ENCODE results near the gene ALS2. TPM values are rescaled to one million over a fixed set of nuclear protein-coding genes. Genes with fewer than 3 reads are reported as not detected.
A peak's percentile ranks its signal among the peaks of the same experiment; 100 is the strongest.
"Not testable (repeated sequence)": the region's sequence is repeated elsewhere in the genome, so short reads cannot be mapped to it uniquely, and the experiment has no call there.

ALS2 gene
- total RNA-seq, 1 experiment from 2014 or later = 18.4 TPM

GRCh38 chr2:201773990-201774389, 6.7 kb downstream of the ALS2 start:
- in situ Hi-C loops (cut with HindIII; ENCODE audit: low pct_unique_long_range_greater_than_20kb, low sequenced_read_pairs) = no loop called here
- no peak for DNase-seq (ENCODE audit: low read depth, low spot score)

GRCh38 chr2:201769666-201770373, 10.9 kb downstream of the ALS2 start:
- no peak for DNase-seq (ENCODE audit: low read depth, low spot score)
- in situ Hi-C loops (cut with HindIII; ENCODE audit: low pct_unique_long_range_greater_than_20kb, low sequenced_read_pairs) = no loop called here

GRCh38 chr2:201768918-201769317, 11.8 kb downstream of the ALS2 start:
- DNase-seq (ENCODE audit: low read depth, low spot score) = no peak
- in situ Hi-C loops (cut with HindIII; ENCODE audit: low pct_unique_long_range_greater_than_20kb, low sequenced_read_pairs) = no loop called here

- in situ Hi-C loops (cut with HindIII; ENCODE audit: low pct_unique_long_range_greater_than_20kb, low sequenced_read_pairs) = no loop called here
These were observed 14.9 kb downstream of the ALS2 start for GRCh38 chr2:201765799-201766198.

GRCh38 chr2:201764469-201764868, 16.3 kb downstream of the ALS2 start:
- in situ Hi-C loops (cut with HindIII; ENCODE audit: low pct_unique_long_range_greater_than_20kb, low sequenced_read_pairs); DNase-seq (ENCODE audit: low read depth, low spot score): not testable (repeated sequence)

More at GRCh38 chr2:201765799-201766198, 14.9 kb downstream of the ALS2 start:
- DNase-seq (ENCODE audit: low read depth, low spot score) = no peak

GRCh38 chr2:201761101-201761500, 19.6 kb downstream of the ALS2 start:
- DNase-seq (ENCODE audit: low read depth, low spot score) = no peak
- in situ Hi-C loops (cut with HindIII; ENCODE audit: low pct_unique_long_range_greater_than_20kb, low sequenced_read_pairs) = no loop called here

GRCh38 chr2:201759567-201759966, 21.2 kb downstream of the ALS2 start:
- DNase-seq (ENCODE audit: low read depth, low spot score) = no peak
- in situ Hi-C loops (cut with HindIII; ENCODE audit: low pct_unique_long_range_greater_than_20kb, low sequenced_read_pairs) = no loop called here

GRCh38 chr2:201758873-201759272, 21.9 kb downstream of the ALS2 start:
- DNase-seq (ENCODE audit: low read depth, low spot score) = no peak
- in situ Hi-C loops (cut with HindIII; ENCODE audit: low pct_unique_long_range_greater_than_20kb, low sequenced_read_pairs) = no loop called here

- in situ Hi-C loops (cut with HindIII; ENCODE audit: low pct_unique_long_range_greater_than_20kb, low sequenced_read_pairs) = no loop called here
- DNase-seq (ENCODE audit: low read depth, low spot score) = no peak
These were observed 22.5 kb downstream of the ALS2 start for GRCh38 chr2:201758234-201758633.

GRCh38 chr2:201754717-201755415, 25.9 kb downstream of the ALS2 start:
- no peak for DNase-seq (ENCODE audit: low read depth, low spot score)
- in situ Hi-C loops (cut with HindIII; ENCODE audit: low pct_unique_long_range_greater_than_20kb, low sequenced_read_pairs) = no loop called here

GRCh38 chr2:201751566-201751965, 29.2 kb downstream of the ALS2 start:
- in situ Hi-C loops (cut with HindIII; ENCODE audit: low pct_unique_long_range_greater_than_20kb, low sequenced_read_pairs) = no loop called here
- no peak for DNase-seq (ENCODE audit: low read depth, low spot score)

GRCh38 chr2:201746551-201746950, 34.2 kb downstream of the ALS2 start:
- in situ Hi-C loops (cut with HindIII; ENCODE audit: low pct_unique_long_range_greater_than_20kb, low sequenced_read_pairs) = no loop called here
- DNase-seq (ENCODE audit: low read depth, low spot score) = no peak

GRCh38 chr2:201735486-201735885, 45.2 kb downstream of the ALS2 start:
- in situ Hi-C loops (cut with HindIII; ENCODE audit: low pct_unique_long_range_greater_than_20kb, low sequenced_read_pairs) = no loop called here
- DNase-seq (ENCODE audit: low read depth, low spot score) = no peak

GRCh38 chr2:201734111-201734510, 46.6 kb downstream of the ALS2 start:
- no peak for DNase-seq (ENCODE audit: low read depth, low spot score)
- in situ Hi-C loops (cut with HindIII; ENCODE audit: low pct_unique_long_range_greater_than_20kb, low sequenced_read_pairs) = no loop called here

- DNase-seq (ENCODE audit: low read depth, low spot score) = no peak
- in situ Hi-C loops (cut with HindIII; ENCODE audit: low pct_unique_long_range_greater_than_20kb, low sequenced_read_pairs) = no loop called here
These were observed 47.2 kb downstream of the ALS2 start for GRCh38 chr2:201733544-201733943.

- no peak for DNase-seq (ENCODE audit: low read depth, low spot score)
- in situ Hi-C loops (cut with HindIII; ENCODE audit: low pct_unique_long_range_greater_than_20kb, low sequenced_read_pairs) = no loop called here
These were observed 50.0 kb downstream of the ALS2 start for GRCh38 chr2:201730651-201731285.

GRCh38 chr2:201715459-201715858, 65.3 kb downstream of the ALS2 start:
- DNase-seq (ENCODE audit: low read depth, low spot score) = no peak
- in situ Hi-C loops (cut with HindIII; ENCODE audit: low pct_unique_long_range_greater_than_20kb, low sequenced_read_pairs) = no loop called here

- in situ Hi-C loops (cut with HindIII; ENCODE audit: low pct_unique_long_range_greater_than_20kb, low sequenced_read_pairs) = no loop called here
- no peak for DNase-seq (ENCODE audit: low read depth, low spot score)
These were observed 68.0 kb downstream of the ALS2 start for GRCh38 chr2:201712726-201713125.

- in situ Hi-C loops (cut with HindIII; ENCODE audit: low pct_unique_long_range_greater_than_20kb, low sequenced_read_pairs) = no loop called here
- DNase-seq (ENCODE audit: low read depth, low spot score) = peak; percentile 88
These were observed 71.0 kb downstream of the ALS2 start for GRCh38 chr2:201709747-201710146.

Data from SK-MEL-5 (cell line).